Islet precursor cell (in vitro differentiated cells): Measurements from ENCODE around the gene GBF1.

Experiments used
- DNase-seq: peaks from one replicate; pipeline ENCODE4 v3.0.0-alpha.2; 2018

Gene GBF1

GRCh38 chr10:102398172-102399020, 153.1 kb downstream of the GBF1 start:
- no peak for DNase-seq

- DNase-seq: peak; percentile 93
Measured at GRCh38 chr10:102399217-102400021, 154.1 kb downstream of the GBF1 start.

GRCh38 chr10:102400076-102400475, 154.7 kb downstream of the GBF1 start:
- DNase-seq: no peak

DNA sequence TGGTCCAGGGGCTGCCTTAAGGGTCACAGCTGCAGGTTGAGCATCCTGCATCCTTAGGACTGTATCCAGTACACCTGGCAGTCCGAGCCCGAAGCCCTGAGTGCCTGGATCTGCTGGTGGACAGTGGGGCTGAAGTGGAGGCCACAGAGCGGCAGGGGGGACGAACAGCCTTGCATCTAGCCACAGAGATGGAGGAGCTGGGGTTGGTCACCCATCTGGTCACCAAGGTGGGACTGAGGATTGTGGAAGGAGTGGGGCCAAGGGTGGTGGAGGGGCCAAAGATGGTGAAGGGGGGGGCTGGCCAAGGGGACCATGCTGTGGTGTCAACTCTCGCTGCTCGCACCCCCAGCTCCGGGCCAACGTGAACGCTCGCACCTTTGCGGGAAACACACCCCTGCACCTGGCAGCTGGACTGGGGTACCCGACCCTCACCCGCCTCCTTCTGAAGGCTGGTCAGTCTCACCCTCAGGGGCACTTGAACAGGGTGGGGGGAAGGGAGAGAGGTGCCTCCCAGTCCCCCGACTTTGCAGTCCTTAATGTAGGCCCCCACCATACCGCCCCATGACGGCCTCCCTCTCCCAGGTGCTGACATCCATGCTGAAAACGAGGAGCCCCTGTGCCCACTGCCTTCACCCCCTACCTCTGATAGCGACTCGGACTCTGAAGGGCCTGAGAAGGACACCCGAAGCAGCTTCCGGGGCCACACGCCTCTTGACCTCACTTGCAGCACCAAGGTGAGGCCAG, 155.4 kb downstream of the GBF1 start:
- DNase-seq: no peak

GRCh38 chr10:102401342-102401654, 156.0 kb downstream of the GBF1 start:
- no peak for DNase-seq

- DNase-seq: peak; percentile 98
Measured at GRCh38 chr10:102401735-102402511, 156.6 kb downstream of the GBF1 start.

DNA sequence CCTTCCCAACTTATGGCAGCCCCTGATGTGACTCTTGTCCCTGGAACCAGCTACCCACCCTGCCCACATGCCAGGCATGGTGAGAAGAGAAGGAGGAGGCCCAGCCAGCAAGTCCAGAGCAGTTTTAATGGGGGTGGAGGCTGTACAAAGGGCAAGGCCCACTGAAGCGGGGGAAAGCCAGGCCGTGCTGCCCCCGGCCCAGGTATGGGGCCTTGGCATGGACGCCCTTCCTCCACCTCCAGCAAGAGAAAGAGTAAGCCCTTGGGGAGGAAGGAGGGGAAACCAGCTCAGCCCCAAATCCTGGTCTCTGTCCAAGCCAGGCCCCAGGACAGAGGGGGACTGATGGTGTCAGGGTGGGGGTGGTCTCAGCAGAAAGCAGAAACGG, 157.2 kb downstream of the GBF1 start:
- DNase-seq: no peak

DNA sequence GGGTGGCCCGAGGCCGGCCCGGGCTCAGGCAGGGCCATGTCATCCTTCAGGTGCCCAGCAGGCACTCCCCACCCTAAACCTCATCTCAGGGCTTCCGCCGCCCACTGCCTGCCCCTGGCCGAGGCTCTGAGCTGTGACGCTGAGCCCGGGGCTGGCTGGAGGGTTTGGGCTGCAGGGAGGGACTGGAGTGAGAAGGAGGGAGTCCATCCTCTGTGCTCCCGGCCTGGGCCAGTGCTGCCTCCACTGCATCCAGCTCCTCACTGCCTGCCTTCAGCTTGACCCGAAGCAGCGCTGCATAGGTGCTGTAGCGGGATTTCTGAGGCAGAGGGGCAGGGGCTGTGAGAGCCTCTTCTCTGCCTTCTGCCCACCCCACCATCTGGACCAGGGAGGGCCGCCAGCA, 157.8 kb downstream of the GBF1 start:
- DNase-seq: no peak

- DNase-seq: no peak
Measured at GRCh38 chr10:102404361-102405107, 159.2 kb downstream of the GBF1 start.

DNA sequence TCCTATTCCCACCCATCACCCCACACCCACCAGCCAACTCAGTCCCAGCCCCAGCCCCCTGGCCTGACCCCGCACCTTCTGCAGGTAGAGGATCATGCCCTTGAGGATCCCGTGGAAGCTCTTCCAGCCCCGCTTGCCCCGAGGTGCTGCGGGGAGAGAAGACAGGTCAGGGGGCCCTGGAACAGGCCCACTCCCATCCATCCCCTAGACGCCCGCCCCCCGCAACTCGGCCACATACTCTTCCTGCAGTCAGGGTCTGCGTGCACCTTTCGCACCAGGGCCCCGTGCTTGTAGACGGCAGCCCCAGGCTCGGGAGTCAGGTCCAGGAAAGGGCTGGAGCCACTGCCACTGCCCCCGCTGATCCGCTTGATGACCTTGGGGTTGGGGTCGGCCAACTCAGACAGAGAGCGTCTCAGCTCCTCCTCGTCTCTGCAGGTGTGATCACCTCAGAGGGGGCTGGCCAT, 159.8 kb downstream of the GBF1 start:
- no peak for DNase-seq

- DNase-seq: no peak
Measured at GRCh38 chr10:102405632-102406031, 160.3 kb downstream of the GBF1 start.

DNA sequence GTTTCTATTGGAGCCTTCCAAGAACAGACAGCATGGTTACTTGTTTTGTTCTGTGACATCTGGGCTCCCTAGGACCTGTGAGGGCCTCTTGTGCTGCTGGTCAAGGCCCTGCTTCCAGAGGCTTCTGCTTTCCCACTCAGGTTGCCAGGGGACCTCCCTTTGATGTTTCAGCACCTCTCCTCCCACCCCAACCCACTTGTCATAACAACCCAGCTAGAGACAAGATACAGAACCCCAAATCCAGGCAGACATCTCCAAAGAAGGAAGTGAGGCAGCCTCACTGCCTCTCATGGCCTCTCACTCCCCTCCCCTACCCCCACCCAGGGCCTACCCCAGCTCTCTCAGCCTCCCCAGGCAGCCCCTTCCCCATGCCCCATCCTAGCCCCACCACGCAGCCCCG, 161.5 kb downstream of the GBF1 start:
- no peak for DNase-seq

- no peak for DNase-seq
Measured at GRCh38 chr10:102407425-102408130, 162.2 kb downstream of the GBF1 start.

GRCh38 chr10:102408131-102408727, 162.9 kb downstream of the GBF1 start:
- no peak for DNase-seq

GRCh38 chr10:102408728-102409603, 163.6 kb downstream of the GBF1 start:
- DNase-seq: peak; percentile 70

DNA sequence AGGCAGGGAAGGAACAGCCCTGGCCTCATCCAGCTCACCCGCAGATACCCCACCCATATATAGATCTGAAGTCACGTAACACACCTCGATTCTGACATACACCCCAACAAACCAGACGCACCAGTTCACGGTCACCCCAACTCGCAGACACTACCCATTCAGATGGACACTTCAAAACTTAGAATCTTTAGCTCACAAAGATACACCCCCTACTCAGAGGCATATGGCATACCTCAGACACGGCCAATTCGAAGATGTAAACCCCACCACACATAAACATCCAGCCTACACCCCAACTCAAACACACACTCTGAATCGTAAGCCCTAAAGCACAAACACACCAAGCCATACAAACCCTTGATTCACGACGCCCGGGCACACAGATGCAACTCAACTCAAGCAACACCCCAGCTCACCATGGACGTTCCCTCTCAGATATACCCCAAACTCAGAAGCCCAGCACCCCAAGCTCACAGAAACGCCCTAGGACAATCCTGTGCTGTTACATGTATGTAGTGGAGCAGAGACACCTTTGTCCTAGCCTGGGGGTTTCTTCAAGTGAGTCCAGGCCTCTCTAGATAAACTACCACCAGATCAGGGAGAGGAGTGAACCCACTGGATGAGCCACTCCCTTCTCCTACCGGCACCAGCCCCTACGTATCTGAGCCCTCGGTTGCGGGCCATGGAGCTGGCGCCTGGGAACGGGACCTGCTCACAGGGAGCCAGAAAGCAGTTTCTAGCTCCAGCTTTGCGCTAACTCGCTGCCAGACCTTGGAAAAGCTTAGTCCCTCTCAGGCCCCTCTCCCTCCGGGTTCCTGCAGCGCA, 164.5 kb downstream of the GBF1 start:
- DNase-seq: no peak

DNA sequence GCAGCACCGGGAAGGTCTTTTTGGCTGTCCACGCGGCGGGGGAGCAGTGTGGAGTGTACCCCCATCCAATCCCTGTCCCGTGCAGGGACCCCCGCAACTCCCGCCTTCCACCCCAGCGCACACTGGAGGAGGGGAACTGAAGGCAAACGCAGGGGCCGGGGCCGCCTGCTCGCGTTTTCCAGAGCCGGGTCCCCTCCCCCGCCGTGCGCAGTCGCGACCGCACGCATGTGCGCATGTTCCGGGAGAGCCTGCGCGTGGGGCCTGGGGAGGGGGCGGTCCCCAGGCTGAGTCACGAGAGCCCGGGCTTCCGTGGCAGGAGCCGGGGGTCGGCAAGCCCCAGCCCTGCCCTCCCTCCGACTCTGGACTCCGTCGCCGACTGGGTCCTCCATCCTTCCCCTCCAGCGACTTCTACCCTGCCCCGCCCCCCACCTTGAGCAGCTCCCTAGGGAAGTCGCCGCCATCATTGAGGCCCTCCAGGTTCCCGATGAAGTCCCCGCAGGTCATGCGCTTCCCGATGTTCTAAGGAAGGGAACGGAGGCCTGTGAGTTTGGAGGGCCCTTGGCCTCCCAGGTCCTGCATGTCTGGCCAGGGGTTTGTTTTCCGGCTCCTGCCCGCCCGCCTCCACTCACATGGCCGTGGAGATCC, 165.2 kb downstream of the GBF1 start:
- peak; percentile 70 for DNase-seq
